Esophagus muscularis mucosa (tissue), 4 donors: ENCODE data around the gene HDAC3.

Source experiments
- CTCF ChIP-seq, 3 experiments: fragments of 200-600 bp in 2 of 3; fragments of 450-650 bp in 1 of 3; sonication (generic) in 2 of 3; IDR thresholded peaks; one replicate each; pipeline ENCODE4 v1.5.1; 2017 to 2019; ENCODE audit warnings: antibody characterized with exemption in 3 of 3, mild to moderate bottlenecking in 2 of 3, moderate library complexity in 1 of 3
- EP300 ChIP-seq: sonication (generic); formaldehyde crosslinking; IDR thresholded peaks from one replicate; pipeline ENCODE4 v1.6.1; 2017; ENCODE audit warnings: antibody characterized with exemption
- POLR2A ChIP-seq: fragments of 450-650 bp; IDR thresholded peaks from one replicate; pipeline ENCODE4 v1.6.1; 2017; ENCODE audit warnings: antibody characterized with exemption, moderate library complexity, mild to moderate bottlenecking, low read depth
- POLR2AphosphoS5 ChIP-seq, 2 donors: sonication (generic); formaldehyde crosslinking; IDR thresholded peaks; one replicate each; pipeline ENCODE4 v1.6.1; 2017; ENCODE audit warnings: antibody characterized with exemption in 2 of 2

- TF ChIP-seq POLR2A (no peak), CTCF (IDR thresholded peaks at IDR 0.05) (no peak), EP300 (no peak), POLR2AphosphoS5 (IDR thresholded peaks at IDR 0.05) (peak; percentile 14 to 25)
These were observed 30.9 kb downstream of the HDAC3 start for GRCh38 chr5:141605523-141606277.
